GM18526 (cell line): ENCODE data around the gene RSPH1.

Source experiments
- POLR2A ChIP-seq: IDR thresholded peaks from 3 replicates; pipeline ENCODE4 v1.6.1; 2011; ENCODE audit not compliant: insufficient read length; ENCODE audit errors: extremely low read depth

Gene RSPH1

DNA sequence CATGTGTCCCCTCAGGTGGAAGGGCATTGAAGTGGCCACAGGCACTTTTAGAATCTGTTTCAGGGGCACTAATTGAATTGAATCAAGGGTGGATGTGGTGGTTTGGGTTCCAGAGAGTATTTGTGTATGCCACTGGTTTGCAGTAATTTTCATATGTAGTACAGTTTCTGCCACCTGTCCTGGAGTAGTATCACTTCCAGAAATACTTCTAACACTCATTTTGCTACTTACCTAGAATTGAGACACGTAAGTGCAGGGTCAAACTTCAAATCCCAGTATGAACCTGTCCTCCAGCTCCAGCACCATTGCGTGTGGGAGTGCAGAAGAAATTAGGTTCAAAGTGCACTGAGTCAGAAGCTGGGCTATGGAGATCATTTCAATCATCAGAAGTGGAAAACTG lies 26.8 kb downstream of the RSPH1 start:
- TF ChIP-seq POLR2A: no peak

DNA sequence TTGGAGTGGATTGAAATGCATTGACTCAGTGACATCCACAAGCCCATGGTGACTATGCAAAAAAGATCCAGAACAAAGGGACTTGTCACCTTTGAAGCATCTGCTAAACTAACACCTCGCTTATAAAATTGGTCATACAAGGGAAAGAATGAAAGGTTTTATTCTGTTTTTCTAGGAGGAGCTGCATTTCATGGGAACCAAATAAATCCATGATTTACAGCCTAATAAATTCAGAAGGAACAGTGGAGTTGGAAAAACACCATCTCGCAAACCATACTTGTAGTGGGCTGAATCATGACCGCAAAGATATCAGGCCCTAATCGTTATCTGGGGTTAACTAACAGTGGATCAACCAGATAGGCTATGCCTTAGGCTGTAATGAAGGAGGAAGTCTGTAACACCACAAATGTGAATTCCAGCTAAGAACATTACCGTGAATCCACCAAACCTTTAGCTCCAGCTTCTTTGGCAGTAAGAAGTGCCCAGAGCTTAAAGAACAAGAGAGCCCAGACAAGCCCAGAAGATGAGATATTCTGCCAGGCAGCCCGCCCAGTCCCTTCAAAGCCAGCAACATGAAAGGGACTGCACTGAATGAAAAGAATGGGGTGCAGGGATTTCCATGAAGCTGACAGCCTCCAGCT lies 27.4 kb downstream of the RSPH1 start:
- TF ChIP-seq POLR2A: no peak

DNA sequence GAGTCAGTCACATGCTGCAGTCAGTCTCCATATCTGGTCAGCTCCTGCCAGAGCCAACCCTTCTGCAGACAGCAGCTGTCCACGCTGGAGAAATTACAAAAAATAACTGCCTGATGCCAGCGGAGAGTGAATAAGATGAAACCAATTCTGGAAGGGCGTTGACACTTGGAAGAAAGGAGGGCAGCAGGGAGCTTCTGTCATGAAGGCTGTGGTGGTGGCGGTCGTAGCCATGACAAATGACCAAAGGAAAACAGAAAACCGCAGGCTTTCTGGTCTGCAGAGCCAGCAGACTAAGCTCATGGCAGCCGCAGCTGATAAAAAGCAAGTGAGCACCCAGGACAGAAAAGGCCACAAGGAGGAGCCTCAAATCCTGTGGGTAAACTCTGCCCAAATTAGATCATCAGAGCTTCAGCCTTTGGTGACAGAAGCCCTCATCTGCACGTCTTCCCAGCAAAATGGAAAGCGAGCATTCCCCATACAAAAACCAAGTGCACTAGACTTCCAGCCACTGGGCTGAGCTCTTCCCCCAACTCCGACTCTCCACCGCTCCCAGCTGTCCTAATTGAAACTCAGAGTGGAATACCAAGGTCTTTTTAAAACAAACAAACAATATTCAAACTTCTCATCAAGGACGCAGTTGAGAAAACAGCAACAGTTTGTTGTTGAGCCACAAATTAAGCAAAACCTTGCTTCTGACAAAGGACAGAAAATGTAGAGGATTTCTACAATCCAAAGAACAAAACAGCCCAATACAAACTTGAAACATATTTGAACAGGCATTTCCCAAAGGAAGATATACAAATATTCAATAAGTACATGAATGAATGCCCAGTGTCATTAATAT lies 28.7 kb downstream of the RSPH1 start:
- no peak for TF ChIP-seq POLR2A

- no peak for TF ChIP-seq POLR2A
These were observed 29.3 kb downstream of the RSPH1 start for GRCh38 chr21:42466700-42467099.

GRCh38 chr21:42465803-42466127 lies 30.3 kb downstream of the RSPH1 start:
- no peak for TF ChIP-seq POLR2A

DNA sequence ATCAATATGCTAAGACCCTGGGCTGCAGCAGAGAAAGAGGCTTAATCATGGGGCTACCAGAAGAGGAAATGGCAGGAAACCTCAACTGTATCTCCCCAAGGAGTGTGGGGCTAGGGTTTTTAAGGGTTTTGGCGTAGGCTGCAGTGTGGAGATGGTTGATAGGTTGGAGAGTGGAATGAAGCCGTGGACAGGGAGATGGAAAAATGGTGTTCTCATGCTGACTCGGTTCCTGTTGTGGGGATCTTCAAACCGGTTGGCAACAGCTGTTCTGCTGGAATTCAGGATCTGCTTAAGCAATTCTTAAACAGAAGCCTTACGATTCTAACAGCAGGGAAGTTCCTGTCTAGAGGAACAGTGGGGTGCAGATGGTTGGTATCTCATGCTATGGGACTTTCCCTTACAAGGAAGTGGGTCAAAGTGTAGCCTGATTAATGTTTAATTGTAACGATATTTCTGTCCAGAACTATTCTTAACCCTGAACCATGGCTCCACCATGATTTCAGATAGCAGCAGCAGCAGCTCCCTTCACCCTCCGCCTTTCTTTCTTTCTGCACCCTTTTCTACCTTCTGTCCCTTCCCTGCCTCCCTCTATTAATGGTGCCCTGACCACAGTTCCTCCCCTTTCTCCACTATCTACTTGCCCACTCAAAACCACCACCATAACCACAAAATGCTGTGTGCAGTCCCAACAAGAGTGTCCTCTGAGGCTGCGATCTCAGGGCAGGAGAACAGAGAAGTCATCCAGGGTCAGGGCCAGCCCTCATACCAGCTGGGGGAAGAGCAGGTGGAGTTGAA lies 30.8 kb downstream of the RSPH1 start:
- peak; percentile 17 for TF ChIP-seq POLR2A

GRCh38 chr21:42463861-42464515 lies 32.0 kb downstream of the RSPH1 start:
- TF ChIP-seq POLR2A: no peak

DNA sequence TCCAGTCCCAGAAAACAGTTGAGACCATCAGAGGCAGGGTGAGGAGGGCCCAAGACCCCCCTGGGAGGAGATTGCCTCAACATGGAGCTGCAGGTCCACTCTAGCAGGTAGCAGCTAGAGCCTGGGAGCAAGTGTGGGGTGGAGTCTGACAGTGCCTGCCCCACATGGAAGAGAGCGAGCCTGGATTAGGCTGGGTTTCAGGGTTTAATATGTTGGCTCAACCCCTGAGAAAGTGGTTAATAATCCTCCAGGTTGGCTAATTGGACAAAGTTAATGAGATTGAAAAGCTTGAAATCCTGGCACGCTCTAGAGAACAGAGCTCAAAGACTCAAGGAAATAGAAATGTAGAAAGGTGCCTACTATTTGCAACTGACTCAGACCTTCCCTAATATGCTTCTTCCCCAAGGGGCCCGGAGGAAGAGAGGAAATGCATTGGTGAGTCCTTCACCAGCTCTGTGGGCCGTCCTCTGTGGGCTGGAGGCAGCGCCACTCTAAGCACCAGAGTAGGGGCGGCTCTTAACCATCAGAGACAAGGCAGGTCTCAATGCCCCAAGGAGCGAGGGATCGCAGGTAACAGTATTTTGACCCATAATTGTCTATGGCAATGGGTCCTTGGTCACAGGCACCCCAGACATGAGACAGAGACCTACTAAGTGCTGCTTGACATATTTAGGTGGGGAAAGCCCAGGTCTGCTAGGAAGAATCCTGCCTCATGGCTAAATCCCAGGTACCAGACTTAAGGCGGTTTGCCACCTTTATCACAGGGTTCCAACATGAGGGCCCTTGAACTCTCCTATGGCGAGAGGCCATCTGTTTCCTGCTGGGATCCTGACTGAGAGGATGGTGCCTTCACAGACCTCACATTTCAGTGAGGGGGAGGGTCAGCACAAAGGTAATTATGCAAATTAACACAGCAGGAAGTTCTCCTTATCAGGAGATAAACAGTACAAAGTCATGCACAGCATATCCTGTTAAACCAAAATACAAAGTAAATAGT lies 33.8 kb downstream of the RSPH1 start:
- TF ChIP-seq POLR2A: no peak

GRCh38 chr21:42461185-42461520 lies 34.9 kb downstream of the RSPH1 start:
- TF ChIP-seq POLR2A: no peak

DNA sequence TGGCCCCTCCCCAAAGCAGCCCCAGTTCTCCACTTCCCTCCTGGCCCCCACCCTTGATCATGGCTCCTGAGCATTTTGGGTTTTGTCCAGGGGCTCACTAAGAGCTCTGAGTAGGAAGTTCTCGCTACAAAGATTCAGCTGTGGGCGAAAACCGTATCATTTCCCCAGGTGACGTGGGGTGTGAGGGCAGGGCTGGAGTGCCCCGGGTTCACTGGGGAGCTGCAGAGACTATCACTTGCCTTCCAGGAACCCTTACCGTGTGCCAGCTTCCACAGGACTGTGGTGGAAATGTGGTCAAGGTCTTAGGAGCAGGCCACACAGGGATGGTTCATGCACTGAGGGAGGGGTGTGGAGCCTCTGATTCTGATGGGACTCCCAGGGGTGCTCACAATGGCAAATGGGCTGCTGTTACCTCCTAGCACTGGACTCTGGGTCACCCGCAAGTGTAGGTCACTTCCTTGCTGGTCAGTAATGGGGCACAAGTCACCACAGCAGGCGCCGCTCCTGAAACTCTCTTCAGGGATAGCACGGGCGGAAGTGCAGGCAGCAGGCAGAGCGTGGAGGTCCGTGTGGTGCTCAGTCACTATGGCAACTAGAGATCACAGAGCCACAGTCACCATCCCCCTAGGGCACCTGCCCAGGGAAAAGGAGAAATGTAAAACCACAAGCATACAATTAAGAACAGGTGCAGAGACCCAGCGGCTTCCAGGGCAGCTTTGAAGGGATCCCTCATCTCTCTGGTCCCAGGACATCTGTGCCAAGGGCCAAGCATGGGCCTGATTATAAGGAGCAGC lies 35.4 kb downstream of the RSPH1 start:
- TF ChIP-seq POLR2A: peak; percentile 19

GRCh38 chr21:42459546-42460215 lies 36.3 kb downstream of the RSPH1 start:
- no peak for TF ChIP-seq POLR2A

DNA sequence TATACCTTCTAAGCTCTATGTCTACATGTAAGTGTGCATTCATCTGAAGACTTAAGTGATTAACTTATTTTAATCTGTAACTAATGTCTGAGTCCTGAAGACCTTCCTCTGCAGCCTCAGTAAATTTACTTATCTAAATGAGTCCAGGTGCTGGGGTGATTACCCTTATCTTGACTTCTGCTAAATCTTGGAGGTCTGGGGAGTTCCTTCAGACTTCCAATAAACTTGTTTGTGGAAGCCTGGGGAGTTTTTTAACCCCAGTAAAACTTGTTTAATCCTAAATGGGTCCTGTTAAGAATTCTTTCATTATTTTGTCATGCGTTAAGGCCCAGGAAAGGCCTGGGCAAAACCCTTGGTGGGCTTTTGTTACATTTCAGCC lies 37.0 kb downstream of the RSPH1 start:
- TF ChIP-seq POLR2A: no peak

DNA sequence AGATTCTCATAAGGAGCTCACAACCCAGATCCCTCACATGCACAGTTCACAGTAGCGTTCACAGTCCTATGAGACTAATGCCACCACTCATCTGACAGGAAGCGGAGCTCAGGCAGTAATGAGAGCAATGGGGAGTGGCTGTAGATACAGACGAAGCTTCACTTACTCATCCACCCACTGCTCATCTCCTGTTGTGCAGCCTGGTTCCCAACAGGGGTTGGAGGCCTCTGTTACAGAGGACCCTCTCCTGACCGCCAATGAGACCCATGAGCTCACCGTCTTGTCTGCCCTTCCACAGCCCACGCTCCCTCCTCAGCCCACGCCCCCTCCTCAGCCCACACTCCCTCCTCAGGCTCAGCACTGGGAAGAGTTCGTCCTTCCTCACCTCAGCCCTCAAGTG lies 39.6 kb downstream of the RSPH1 start:
- TF ChIP-seq POLR2A: no peak
